GM18867 (cell line): Measurements from ENCODE around the gene PERCC1.

ENCODE experiments used
- ATAC-seq: cut with Tn5 transposase; IDR thresholded peaks from one replicate; pipeline ENCODE4 v1.9.1; 2021; ENCODE audit warnings: mild to moderate bottlenecking, moderate library complexity; ENCODE audit not compliant: unreplicated experiment

Gene PERCC1

DNA sequence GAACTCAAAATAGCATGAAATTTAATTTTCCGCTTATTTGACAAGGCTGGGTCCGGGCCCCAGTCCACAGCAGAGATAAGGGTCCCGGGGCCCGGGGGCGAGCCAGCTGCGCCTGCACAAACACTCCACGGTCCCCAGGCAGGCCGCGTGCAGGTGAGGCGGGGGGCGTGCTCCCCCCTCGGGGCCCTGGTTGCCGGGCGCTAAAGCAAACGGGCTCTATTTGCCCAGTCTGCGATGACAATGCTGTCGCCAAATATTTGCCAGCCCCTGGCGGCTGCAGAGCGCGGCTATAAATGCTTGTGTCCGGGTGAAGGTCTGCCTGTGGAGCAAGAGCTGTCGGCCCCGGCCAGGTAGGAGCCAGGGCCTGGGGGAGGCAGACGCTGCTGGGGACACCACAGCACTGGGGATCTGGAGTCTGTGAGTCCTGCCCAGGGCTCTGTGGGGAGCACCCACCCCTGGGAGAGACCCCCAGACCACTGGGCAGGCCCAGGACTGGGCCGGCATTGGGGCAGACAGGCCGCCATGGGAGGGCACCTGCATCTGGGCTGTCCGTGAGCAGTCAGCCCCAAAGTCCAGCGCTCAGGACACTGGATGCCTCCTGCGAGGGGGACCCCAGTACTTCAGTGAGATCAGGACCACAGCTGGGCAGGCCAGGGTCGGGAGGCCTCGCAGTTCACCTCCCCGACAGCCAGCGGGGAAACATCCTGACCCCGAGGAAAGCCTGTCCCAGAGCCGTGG, at the start of gene PERCC1:
PERCC1 (plus strand) TSS at position 320 of the 738 bp plus-strand sequence. CDS start 1,516 bp downstream, outside the sequence.
- ATAC-seq = no peak

GRCh38 chr16:1381612-1382406, 49.1 kb upstream of the PERCC1 start:
- ATAC-seq = no peak

DNA sequence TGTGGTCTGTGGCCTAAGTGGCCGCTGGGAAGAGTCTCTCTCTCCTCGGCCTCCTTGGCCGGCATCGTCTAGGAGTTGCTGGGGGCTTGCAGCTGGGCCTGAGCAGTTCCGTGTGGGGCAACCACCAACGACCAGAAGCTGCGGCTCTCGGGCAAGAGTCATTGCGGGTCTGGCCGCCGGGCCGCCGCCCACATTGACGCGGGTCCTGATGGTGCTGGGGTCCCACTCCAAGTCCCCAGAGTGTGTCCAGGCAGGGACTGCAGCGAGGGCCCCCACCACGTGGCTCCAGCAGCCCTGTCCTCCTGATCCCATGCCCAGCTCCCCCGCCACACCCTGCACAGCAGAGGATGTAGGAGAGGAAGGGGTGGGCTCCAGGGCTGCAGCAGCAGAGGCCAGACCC, 47.3 kb upstream of the PERCC1 start:
- ATAC-seq = no peak

DNA sequence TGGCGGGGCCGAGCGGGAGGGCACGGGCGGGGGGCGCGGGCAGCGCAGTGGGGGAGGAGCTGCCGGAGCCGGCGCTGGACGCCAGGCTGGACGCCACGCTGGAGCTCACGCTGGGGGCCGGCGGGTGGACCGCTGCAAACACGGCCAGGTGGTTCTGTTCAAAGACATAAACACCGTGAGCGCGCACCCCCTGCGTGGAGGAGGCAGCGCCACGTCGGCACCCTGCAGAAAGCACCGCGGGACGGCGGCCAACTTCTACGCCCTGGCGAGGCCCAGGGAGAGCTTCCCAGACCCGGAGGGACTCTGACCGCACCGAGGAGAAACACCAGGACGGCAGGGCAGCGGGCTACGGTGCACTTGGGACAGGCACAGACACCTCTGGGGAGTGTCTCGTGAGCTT, 45.6 kb upstream of the PERCC1 start:
- ATAC-seq = no peak

GRCh38 chr16:1387331-1387730, 43.5 kb upstream of the PERCC1 start:
- no peak for ATAC-seq

DNA sequence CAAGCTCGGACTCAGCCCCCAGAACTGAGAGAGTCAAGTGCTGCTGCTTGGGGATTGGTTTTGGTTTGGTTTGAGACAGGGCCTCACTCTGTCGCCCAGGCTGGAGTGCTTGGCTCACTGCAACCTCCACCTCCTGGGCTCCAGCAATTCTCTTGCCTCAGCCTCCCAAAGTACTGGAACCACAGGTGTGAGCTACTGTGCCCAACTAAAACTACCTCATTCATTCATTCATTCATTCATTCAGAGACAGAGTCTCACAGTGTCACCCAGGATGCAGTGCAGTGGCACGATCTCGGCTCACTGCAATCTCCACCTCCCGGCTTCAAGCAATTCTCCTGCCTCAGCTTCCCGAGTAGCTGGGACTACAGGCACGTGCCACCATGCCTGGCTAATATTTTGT, 41.1 kb upstream of the PERCC1 start:
- no peak for ATAC-seq

- ATAC-seq = no peak
Observed at GRCh38 chr16:1390239-1390779, 40.6 kb upstream of the PERCC1 start.

GRCh38 chr16:1392826-1393225, 38.1 kb upstream of the PERCC1 start:
- ATAC-seq = no peak

DNA sequence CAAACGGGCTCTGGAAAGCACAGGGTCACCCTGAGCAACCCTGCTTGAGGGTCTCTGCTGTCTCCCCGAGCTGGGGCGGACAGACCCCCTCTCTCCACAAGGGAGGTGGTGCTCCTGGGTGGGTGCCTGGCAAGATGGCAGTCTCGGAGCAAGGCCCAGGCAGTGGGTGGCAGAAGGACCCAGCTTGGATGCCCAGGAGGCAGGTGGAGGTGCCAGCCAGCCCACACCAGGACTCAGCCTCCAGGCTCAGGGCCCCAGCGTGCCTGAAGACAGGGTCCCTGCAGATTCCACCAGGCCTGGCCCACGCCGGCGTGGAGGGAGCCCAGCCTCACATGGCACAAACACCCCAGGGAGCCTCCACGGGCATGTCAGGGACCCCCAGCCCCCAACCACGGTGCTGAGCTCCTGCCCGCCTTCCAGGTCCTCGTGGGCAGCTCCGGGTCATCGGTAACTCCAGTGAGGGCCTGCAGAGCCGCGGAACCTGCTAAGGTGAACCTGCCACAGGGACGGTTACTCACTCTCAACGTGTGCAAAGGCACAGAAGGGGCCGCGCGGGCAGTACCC, 37.2 kb upstream of the PERCC1 start:
- no peak for ATAC-seq

DNA sequence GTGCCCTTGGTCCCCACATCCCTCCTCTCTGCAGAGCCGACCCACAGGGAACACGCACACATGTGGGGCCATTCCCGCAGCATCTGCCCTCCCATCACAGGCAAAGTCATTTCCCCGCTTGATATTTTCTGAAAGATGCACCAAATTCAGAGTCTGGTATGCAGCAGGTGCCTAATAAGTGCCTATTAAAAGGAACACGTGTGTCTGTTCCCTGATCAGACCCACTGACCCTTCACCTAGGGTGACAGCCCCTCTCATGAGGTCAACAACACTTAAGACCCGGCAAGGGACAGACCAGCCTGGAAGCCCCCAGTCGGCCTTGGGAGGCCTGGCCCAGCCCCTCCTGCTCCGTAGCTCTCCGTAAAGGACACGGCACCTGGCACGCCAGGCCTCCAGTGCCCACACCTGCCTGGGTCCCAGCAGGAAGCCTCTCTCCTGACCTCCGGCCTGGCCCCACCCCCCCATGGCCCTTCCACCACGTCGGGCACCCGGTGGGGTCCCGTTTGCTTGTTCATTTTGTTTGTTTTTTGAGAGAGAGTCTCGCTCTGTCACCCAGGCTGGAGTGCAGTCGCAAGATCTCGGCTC, 36.4 kb upstream of the PERCC1 start:
- no peak for ATAC-seq

GRCh38 chr16:1395444-1396031, 35.3 kb upstream of the PERCC1 start:
- ATAC-seq = no peak

- ATAC-seq = no peak
Observed at GRCh38 chr16:1397779-1398178, 33.1 kb upstream of the PERCC1 start.

GRCh38 chr16:1398351-1398750, 32.5 kb upstream of the PERCC1 start:
- ATAC-seq = no peak

- no peak for ATAC-seq
Observed at GRCh38 chr16:1398826-1399581, 31.9 kb upstream of the PERCC1 start.

DNA sequence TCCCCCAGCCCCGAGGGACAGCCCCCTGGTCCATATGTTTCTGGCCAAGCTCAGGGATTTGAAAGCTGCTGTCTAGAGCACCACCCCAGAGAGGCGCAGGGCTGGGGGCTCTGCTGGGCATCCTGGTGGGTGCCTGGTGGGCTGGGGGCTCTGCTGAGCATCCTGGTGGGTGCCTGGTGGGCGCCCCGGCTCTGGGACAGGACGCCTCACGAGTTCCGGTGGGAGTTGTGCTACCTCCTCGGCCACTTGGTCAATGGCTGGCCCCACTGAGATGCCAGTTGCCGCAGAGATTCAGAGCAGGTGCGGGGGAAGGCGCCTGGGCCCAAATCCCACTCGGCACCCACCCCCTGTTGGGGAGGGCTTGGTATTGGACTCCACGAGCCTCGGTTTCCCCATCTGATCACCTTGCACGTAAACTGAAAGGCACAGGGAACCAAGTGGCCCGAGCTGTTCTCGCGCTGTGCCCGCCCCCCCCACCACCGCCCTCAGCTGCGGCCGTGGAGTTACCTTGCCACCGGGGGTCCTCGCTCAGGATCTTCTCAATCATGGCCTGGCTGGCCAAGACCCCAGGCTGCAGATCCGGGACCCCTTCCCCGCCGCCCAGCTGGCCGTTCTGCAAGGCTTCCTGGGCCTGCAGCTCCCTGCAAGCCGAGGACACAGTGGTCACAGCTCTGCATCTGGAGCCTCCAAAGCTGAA, 29.7 kb upstream of the PERCC1 start:
- ATAC-seq = no peak

GRCh38 chr16:1401758-1402154, 29.1 kb upstream of the PERCC1 start:
- ATAC-seq = no peak

DNA sequence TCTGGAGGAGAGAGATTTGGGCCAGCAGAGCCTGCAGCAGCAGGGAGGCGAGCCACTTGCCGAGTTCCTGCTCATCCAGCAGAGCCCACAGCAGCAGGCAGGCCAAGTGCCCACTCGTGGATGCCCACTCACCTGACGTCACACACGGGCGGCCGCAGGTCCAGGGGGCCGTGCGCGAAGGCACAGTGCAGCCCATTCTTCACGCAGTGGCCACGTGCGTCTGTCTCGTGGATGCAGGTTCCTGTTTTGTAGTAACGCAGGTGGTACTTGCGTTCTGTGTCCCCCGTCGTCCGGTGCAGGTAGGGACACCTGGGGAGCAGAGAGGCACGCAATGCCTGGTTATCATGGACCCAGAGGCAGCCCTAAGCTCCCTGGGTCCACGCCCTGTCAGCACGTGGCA, 27.8 kb upstream of the PERCC1 start:
- no peak for ATAC-seq

- no peak for ATAC-seq
Observed at GRCh38 chr16:1403733-1404132, 27.1 kb upstream of the PERCC1 start.

GRCh38 chr16:1407753-1408152, 23.1 kb upstream of the PERCC1 start:
- no peak for ATAC-seq
